KOPT-K1 (cell line): ENCODE measurements around the gene KLHL24.
"Not testable (repeated sequence)": the region's sequence is repeated elsewhere in the genome, so short reads cannot be mapped to it uniquely, and the experiment has no call there.

Experiments used
- H3K27ac ChIP-seq: fragments of 200-600 bp; sonication (generic); 2 replicates; pipeline ENCODE4 v1.5.1; 2016; ENCODE audit warnings: antibody characterized with exemption, mild to moderate bottlenecking, low read depth, low read length; ENCODE audit not compliant: poor library complexity, severe bottlenecking
- H3K36me3 ChIP-seq: fragments of 200-600 bp; sonication (generic); 2 replicates; pipeline ENCODE4 v1.5.1; 2017; ENCODE audit warnings: antibody characterized with exemption, mild to moderate bottlenecking, low read length, moderate library complexity; ENCODE audit not compliant: insufficient read depth
- H3K9me3 ChIP-seq: fragments of 200-600 bp; sonication (generic); 2 replicates; pipeline ENCODE4 v1.5.1; 2017; ENCODE audit warnings: antibody characterized with exemption, low read length, mild to moderate bottlenecking; ENCODE audit not compliant: insufficient read depth, poor library complexity, severe bottlenecking

The KLHL24 gene, protein sequence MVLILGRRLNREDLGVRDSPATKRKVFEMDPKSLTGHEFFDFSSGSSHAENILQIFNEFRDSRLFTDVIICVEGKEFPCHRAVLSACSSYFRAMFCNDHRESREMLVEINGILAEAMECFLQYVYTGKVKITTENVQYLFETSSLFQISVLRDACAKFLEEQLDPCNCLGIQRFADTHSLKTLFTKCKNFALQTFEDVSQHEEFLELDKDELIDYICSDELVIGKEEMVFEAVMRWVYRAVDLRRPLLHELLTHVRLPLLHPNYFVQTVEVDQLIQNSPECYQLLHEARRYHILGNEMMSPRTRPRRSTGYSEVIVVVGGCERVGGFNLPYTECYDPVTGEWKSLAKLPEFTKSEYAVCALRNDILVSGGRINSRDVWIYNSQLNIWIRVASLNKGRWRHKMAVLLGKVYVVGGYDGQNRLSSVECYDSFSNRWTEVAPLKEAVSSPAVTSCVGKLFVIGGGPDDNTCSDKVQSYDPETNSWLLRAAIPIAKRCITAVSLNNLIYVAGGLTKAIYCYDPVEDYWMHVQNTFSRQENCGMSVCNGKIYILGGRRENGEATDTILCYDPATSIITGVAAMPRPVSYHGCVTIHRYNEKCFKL

GRCh38 chr3:183635431-183636220 lies at the start of gene KLHL24:
Gene KLHL24, plus strand, starts transcription at chr3:183635623. Its CDS starts 14,734 bp downstream, at chr3:183650357.
- Histone ChIP-seq H3K36me3 (no peaks in the 10 kb centered on the region), H3K27ac (peak within 1 kb of the TSS; percentile 73), H3K9me3 (no peaks in the 10 kb centered on the region)

GRCh38 chr3:183586477-183586876 lies 48.9 kb upstream of the KLHL24 start:
- Histone ChIP-seq H3K36me3 (no peaks in the 10 kb centered on the region), H3K9me3 (no peaks in the 10 kb centered on the region), H3K27ac (no peak overlapping the region)

DNA sequence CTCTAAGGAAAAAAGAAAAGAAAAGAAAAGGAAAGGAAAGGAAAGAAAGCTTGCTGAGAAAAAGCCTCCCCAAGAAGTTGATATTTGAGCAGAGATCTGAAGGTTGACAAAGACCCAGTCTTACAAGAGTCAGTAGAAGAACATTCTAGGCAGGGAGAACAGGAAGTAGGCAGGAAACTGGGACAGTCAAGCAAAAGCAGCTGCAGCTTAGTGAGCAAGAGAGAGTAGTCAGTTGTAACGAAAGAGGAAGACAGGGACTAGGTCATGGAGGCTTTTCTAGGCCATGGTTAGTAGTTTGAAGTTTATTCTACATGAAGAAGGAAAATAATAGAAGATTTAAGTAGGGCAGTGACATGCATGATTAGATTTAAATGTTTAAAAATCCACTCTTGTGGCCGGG lies 48.1 kb upstream of the KLHL24 start:
- no peaks in the 10 kb centered on the region for H3K9me3 ChIP-seq
- H3K27ac ChIP-seq, result no peak overlapping the region
- no peaks in the 10 kb centered on the region for H3K36me3 ChIP-seq

GRCh38 chr3:183590442-183590841 lies 45.0 kb upstream of the KLHL24 start:
- no peaks in the 10 kb centered on the region for H3K9me3 ChIP-seq
- no peaks in the 10 kb centered on the region for H3K36me3 ChIP-seq
- H3K27ac ChIP-seq, result no peak overlapping the region

- H3K27ac ChIP-seq, result no peak overlapping the region
These were observed 43.4 kb upstream of the KLHL24 start for GRCh38 chr3:183591881-183592521.

DNA sequence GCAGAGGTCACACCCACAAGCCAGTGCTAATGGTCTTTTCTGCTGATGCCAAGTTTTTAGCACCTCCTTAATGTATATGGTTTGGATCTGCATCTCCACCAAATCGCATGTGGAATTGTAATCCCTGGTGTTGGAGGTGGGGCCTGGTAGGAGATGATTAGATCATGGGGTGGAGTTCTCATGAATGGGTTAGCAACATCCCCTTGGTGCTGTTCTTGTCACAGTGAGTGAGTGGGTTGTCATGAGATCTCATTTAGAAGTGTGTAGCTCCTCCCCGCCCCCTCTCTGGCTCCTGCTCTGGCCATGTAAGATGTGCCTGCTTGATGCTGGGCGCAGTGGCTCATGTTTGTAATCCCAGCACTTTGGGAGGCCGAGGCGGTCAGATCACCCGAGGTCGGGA lies 42.6 kb upstream of the KLHL24 start:
- H3K27ac ChIP-seq, result no peak overlapping the region
- no peaks in the 10 kb centered on the region for H3K36me3 ChIP-seq
- peaks cover 6% of the 10 kb centered on the region for H3K9me3 ChIP-seq

More at GRCh38 chr3:183591881-183592521, 43.4 kb upstream of the KLHL24 start:
- no peaks in the 10 kb centered on the region for H3K9me3 ChIP-seq
- no peaks in the 10 kb centered on the region for H3K36me3 ChIP-seq

DNA sequence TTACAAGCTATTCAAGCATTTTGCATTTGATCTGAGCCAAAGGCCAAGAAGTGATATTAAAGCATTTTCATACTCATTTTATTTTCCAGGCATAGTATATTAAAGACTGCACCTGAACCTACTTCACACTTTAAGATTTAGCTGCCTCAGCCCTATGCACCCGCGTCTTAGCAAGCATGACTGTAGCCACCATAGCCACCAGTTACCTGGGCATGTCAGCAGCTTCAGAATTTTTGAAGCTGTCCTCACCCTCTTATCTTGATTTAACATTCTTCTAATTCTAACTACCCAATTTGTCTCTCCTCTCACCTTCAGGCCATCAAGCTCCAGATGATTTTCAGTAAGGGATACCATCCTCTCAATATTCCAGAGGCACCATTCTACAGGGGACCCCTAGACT lies 40.8 kb upstream of the KLHL24 start:
- Histone ChIP-seq H3K27ac (no peak overlapping the region), H3K36me3 (no peaks in the 10 kb centered on the region), H3K9me3 (peaks cover 13% of the 10 kb centered on the region)

DNA sequence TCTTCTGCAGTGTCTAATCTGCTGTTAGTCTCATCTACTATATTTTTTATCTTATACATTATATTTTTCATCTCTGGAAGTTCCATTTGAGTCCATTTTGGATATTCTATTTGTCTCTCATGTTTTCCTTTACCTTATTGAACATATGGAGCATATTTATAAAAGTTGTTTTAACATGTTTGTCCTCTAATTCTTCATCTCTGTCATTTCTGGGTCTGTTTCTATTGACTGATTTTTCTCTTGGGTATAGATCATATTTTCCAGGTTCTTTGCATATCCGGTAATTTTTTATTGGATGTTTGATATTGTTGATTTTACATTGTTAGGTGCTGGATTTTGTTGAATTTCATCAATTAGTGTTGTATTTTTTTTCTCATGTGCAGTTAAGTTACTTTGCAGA lies 37.5 kb upstream of the KLHL24 start:
- Histone ChIP-seq H3K27ac (no peak overlapping the region), H3K36me3 (no peaks in the 10 kb centered on the region), H3K9me3 (peaks cover 13% of the 10 kb centered on the region)

DNA sequence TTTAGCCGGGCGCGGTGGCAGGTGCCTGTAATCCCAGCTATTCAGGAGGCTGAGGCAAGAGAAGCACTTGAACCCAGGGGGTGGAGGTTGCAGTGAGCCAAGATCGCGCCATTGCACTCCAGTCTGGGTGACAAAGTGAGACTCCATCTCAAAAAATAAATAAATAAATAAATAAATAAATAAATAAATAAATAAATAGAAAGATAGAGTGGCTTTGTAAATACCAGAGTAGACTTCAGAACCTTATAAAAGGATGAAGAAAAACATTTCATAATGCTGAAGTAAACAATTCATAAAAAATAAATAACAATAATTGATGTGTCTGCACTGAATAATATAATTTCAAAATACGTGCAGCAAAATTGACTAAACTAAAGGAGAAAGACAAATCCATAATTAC lies 24.1 kb upstream of the KLHL24 start:
- H3K27ac ChIP-seq, H3K36me3 ChIP-seq, H3K9me3 ChIP-seq: not testable (repeated sequence)

DNA sequence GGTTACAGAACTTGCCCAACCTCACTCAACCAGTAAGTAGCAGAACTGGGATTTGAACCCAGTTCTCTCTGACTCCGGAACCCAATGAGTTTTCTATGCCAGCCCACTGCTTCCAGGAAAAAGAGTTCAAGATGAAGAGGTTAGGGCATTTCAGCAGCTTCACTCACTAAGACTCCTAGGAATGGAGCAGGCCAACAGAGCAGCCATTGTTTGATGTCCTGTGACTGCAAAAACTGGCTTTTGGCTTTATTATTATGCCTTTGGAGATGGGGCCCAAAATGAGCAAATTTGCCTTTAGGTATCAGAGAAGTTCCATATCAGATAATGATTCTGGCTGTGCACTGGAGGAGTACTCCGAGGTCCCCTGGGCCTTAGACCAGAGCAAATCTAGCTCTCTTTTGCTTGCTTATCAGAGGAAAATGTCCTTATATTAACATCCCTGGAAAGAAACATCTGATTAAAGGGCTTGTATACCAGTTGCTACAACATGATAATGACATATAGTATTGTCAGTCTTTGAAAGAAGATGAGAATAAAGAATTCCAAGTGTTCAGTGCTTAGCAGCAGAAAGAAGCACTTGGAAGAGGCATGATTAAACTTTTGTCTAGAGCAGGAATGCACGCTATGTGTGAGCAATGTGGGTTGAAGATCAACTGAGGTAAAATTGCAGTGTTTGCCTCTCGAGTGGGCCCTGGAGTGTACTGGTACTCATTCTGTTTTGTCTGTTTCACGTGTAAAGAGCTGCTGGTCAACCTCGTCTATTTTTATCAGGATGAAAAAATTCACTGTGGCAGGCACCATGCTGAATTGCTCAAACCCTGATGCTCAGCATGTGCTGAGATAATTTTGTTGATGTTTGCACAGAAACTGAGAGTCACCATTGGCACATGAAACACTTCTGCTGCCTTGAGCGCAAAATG lies 21.8 kb upstream of the KLHL24 start:
- no peaks in the 10 kb centered on the region for H3K36me3 ChIP-seq
- H3K27ac ChIP-seq, result no peak overlapping the region
- H3K9me3 ChIP-seq, result no peaks in the 10 kb centered on the region

- no peaks in the 10 kb centered on the region for H3K36me3 ChIP-seq
- no peak overlapping the region for H3K27ac ChIP-seq
- no peaks in the 10 kb centered on the region for H3K9me3 ChIP-seq
These were observed 16.9 kb upstream of the KLHL24 start for GRCh38 chr3:183618542-183618941.

DNA sequence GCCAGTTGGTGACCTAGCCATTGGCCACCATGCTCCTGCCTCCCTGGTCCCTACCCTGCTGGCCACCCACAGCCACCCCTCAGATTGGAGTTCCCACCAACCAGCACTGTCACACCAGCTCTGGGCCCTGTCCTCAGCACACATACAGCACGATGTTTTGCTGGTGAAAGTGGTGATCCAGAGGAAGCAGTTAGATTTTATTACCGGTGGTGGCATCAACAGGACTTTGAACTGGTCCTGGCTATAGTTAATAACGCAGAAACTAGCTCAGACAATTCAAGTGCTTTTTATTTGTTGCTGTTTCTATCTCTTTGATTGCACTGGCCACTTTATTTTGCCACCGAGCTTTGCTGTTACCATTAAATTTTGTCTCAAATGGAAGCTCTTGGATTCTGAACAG lies 16.4 kb upstream of the KLHL24 start:
- H3K9me3 ChIP-seq, result no peaks in the 10 kb centered on the region
- no peaks in the 10 kb centered on the region for H3K36me3 ChIP-seq
- no peak overlapping the region for H3K27ac ChIP-seq

DNA sequence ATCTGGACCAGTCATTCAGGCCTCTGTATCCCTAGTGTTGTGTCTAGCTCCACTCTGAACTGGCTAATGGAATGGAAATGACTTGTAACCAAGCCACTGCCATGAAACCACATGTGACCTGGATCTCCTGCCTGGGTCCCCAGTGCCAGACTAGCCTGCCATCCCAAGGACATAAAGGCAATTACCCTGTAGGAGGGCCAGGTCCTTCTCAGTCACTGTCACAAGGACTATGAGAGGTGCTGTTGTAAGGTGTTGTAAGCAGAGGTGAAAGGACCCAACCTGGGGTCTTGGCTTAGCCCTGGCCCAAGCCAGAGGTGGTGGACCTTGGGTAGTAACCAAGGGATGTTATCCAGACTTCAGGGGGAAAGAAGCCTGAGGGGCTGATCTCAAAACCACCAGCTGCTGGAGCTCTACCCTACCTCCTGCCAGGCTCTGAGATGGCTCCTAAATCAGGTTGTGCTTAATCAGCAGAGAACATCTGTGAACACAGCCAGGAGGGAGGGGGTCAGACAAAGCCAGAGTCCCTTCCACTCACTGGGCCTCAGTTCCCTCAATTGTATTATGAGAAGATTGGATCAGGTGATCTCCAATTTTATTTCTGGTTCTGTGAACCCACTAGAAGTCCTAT lies 15.7 kb upstream of the KLHL24 start:
- no peaks in the 10 kb centered on the region for H3K36me3 ChIP-seq
- H3K27ac ChIP-seq, result no peak overlapping the region
- H3K9me3 ChIP-seq, result no peaks in the 10 kb centered on the region

DNA sequence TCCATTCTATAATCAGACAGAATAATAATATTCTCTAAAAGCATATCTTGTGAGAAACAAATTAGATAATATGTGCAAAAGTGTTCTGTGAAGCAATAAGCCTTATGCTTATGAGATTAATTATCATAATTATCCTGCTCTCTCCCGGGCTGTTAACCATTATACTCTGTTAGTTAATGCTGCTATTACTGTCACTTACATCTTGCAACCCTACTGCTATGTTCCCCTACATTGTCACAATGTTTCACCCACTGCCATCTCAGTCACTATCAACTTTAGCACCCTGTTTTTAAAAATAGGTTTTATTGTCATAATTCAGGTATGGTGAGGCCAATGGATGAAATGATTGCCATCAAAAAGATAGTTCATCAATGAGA lies 15.2 kb upstream of the KLHL24 start:
- H3K27ac ChIP-seq, result no peak overlapping the region
- H3K36me3 ChIP-seq, result no peaks in the 10 kb centered on the region
- no peaks in the 10 kb centered on the region for H3K9me3 ChIP-seq
